K562 (cell line): ENCODE measurements around the gene NRP2.
A peak's percentile ranks its signal among the peaks of the same experiment; 100 is the strongest.

Source experiments
- CHD4 ChIP-seq: fragments of 200-600 bp; sonication (generic); IDR thresholded peaks from 3 replicates; pipeline ENCODE4 v1.6.1; 2012; ENCODE audit warnings: low read depth, mild to moderate bottlenecking, mixed read lengths, low read length, inconsistent platforms; ENCODE audit not compliant: insufficient read depth, insufficient replicate concordance, poor library complexity, severe bottlenecking
- MTF1 ChIP-seq: fragments of 250-450 bp; sonication (Bioruptor Pico); IDR thresholded peaks from 2 replicates; pipeline ENCODE4 v1.9.0; 2021; ENCODE audit warnings: moderate library complexity, mild to moderate bottlenecking, inconsistent platforms, borderline replicate concordance
- NFYB ChIP-seq: IDR thresholded peaks from 2 replicates; pipeline ENCODE4 v1.6.1; 2011; ENCODE audit warnings: mild to moderate bottlenecking, moderate library complexity; ENCODE audit not compliant: insufficient read length; ENCODE audit errors: extremely low read depth
- RBBP5 ChIP-seq: fragments of 200-600 bp; sonication (generic); IDR thresholded peaks from 2 replicates; pipeline ENCODE4 v1.6.1; 2012; ENCODE audit warnings: borderline replicate concordance, mild to moderate bottlenecking, low read length, control low read depth, inconsistent platforms; ENCODE audit not compliant: insufficient read depth, poor library complexity, severe bottlenecking
- STAG1 ChIP-seq: sonication (generic); formaldehyde crosslinking; IDR thresholded peaks from 2 replicates; pipeline ENCODE4 v1.5.0; 2020; ENCODE audit warnings: missing genetic modification reagents, borderline replicate concordance
- TF ChIP-seq, protein P1 (sequence below), 3 experiments: IDR thresholded peaks in 2 of 3; conservative IDR thresholded peaks in 1 of 3; 2 replicates each; pipeline ENCODE4 v1.5.1; 2011 to 2012; ENCODE audit warnings: low read length in 3 of 3, mild to moderate bottlenecking in 3 of 3, control low read depth in 2 of 3, improper control_type of control experiment in 1 of 3, inconsistent platforms in 1 of 3, low read depth in 1 of 3, mixed read lengths in 1 of 3, moderate library complexity in 1 of 3; ENCODE audit not compliant: insufficient read depth in 2 of 3

DNA sequence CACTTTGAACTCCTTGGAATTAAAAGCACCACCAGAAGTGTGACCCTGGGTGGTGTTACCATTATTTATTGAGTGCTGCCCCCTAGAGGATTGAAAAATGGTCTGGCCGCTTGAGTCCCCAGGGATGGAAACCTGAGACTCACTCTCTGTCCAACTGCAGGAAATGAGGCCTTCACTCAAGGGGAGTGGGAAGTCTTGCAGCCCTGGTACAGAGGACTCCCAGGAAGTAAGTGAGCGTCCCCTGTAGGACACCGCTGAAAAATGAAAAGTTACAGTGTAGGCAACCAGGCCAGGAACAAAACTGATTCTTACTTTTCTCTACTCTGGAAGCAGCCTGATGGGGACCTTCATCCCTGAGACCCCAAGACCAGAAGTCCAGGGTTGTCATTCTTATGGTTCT is 2.2 kb upstream of the NRP2 start:
- TF ChIP-seq, protein P1, sequence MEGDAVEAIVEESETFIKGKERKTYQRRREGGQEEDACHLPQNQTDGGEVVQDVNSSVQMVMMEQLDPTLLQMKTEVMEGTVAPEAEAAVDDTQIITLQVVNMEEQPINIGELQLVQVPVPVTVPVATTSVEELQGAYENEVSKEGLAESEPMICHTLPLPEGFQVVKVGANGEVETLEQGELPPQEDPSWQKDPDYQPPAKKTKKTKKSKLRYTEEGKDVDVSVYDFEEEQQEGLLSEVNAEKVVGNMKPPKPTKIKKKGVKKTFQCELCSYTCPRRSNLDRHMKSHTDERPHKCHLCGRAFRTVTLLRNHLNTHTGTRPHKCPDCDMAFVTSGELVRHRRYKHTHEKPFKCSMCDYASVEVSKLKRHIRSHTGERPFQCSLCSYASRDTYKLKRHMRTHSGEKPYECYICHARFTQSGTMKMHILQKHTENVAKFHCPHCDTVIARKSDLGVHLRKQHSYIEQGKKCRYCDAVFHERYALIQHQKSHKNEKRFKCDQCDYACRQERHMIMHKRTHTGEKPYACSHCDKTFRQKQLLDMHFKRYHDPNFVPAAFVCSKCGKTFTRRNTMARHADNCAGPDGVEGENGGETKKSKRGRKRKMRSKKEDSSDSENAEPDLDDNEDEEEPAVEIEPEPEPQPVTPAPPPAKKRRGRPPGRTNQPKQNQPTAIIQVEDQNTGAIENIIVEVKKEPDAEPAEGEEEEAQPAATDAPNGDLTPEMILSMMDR (IDR thresholded peaks at IDR 0.05 in 2 of 3, conservative IDR thresholded peaks at IDR 0.05 in 1 of 3; ENCODE audit: insufficient read depth in 2 of 3, low read depth in 1 of 3, low read length in 3 of 3) = peak; percentile 49 to 56 (median 51); a peak in 5 of 6 replicates
- TF ChIP-seq NFYB = no peak
- no peak for TF ChIP-seq STAG1 (CRISPR knock-in tag)
- no peak for TF ChIP-seq MTF1
- TF ChIP-seq CHD4 = no peak
- no peak for TF ChIP-seq RBBP5
